Testis (tissue), 2 donors: Measurements from ENCODE around the gene SYDE2.

Experiments used
- CTCF ChIP-seq, 3 experiments: fragments of 450-650 bp in 2 of 3; fragments of 200-600 bp in 1 of 3; sonication (generic) in 1 of 3; IDR thresholded peaks; one replicate each; pipeline ENCODE4 v1.5.1; 2016 to 2019; ENCODE audit warnings: antibody characterized with exemption in 3 of 3, mild to moderate bottlenecking in 2 of 3, moderate library complexity in 1 of 3
- POLR2A ChIP-seq: fragments of 450-650 bp; IDR thresholded peaks from one replicate; pipeline ENCODE4 v1.6.1; 2017; ENCODE audit warnings: antibody characterized with exemption, mild to moderate bottlenecking, moderate library complexity

- TF ChIP-seq CTCF (IDR thresholded peaks at IDR 0.05), result no peak
- no peak for TF ChIP-seq POLR2A
Observed at GRCh38 chr1:85149805-85150204, 51.0 kb downstream of the SYDE2 start.
